NCI-H2227 treated with DMSO at 0.1 percent for 48 hours (cell line): ENCODE data around the gene APPL1.
"Not testable (repeated sequence)": the region's sequence is repeated elsewhere in the genome, so short reads cannot be mapped to it uniquely, and the experiment has no call there.

Experiments
- DNase-seq: peaks from one replicate; lab custom pipeline; 2025; lab: John Stamatoyannopoulos, UW

The APPL1 gene

GRCh38 chr3:57274845-57275244, 47.3 kb downstream of the APPL1 start:
- no peak for DNase-seq

- no peak for DNase-seq
These were observed 47.9 kb downstream of the APPL1 start for GRCh38 chr3:57275393-57275792.

- no peak for DNase-seq
These were observed 50.7 kb downstream of the APPL1 start for GRCh38 chr3:57278237-57278636.

GRCh38 chr3:57279685-57280084, 52.2 kb downstream of the APPL1 start:
- no peak for DNase-seq

- no peak for DNase-seq
These were observed 54.2 kb downstream of the APPL1 start for GRCh38 chr3:57281715-57282114.

GRCh38 chr3:57283334-57283733, 55.8 kb downstream of the APPL1 start:
- DNase-seq = no peak

- DNase-seq = no peak
These were observed 59.7 kb downstream of the APPL1 start for GRCh38 chr3:57287205-57287604.

GRCh38 chr3:57288403-57288802, 60.9 kb downstream of the APPL1 start:
- DNase-seq = no peak

GRCh38 chr3:57292159-57292896, 64.8 kb downstream of the APPL1 start, which contains the start of gene ASB14:
TSS of gene ASB14 (minus strand) at chr3:57292685. CDS start at chr3:57292033, 652 bp downstream.
- DNase-seq = no peak

GRCh38 chr3:57292897-57293526, 65.5 kb downstream of the APPL1 start:
- DNase-seq = no peak

- no peak for DNase-seq
These were observed 70.5 kb downstream of the APPL1 start for GRCh38 chr3:57298041-57298440.

GRCh38 chr3:57303520-57303919, 76.0 kb downstream of the APPL1 start:
- DNase-seq = not testable (repeated sequence)

GRCh38 chr3:57309769-57310360, 82.3 kb downstream of the APPL1 start:
- DNase-seq = no peak

- DNase-seq = no peak
These were observed 86.7 kb downstream of the APPL1 start for GRCh38 chr3:57314204-57314603.
